GM19240 (cell line): ENCODE measurements around the gene SAV1.
"Not testable (repeated sequence)": the region's sequence is repeated elsewhere in the genome, so short reads cannot be mapped to it uniquely, and the experiment has no call there.

Source experiments
- DNase-seq: peaks from one replicate; pipeline ENCODE4 v3.0.0; 2011; ENCODE audit warnings: low spot score; ENCODE audit not compliant: insufficient read length

The SAV1 gene

GRCh38 chr14:50666772-50667683 is 1.1 kb downstream of the SAV1 start:
- DNase-seq = no peak

- not testable (repeated sequence) for DNase-seq
Observed at GRCh38 chr14:50665300-50665699, 2.8 kb downstream of the SAV1 start.

- DNase-seq = not testable (repeated sequence)
Observed at GRCh38 chr14:50664579-50664978, 3.5 kb downstream of the SAV1 start.

- no peak for DNase-seq
Observed at GRCh38 chr14:50659327-50659974, 8.7 kb downstream of the SAV1 start.

GRCh38 chr14:50658203-50658602 is 9.9 kb downstream of the SAV1 start:
- no peak for DNase-seq

- no peak for DNase-seq
Observed at GRCh38 chr14:50657753-50658152, 10.4 kb downstream of the SAV1 start.

- no peak for DNase-seq
Observed at GRCh38 chr14:50656776-50657175, 11.3 kb downstream of the SAV1 start.

- no peak for DNase-seq
Observed at GRCh38 chr14:50649691-50650090, 18.4 kb downstream of the SAV1 start.

- no peak for DNase-seq
Observed at GRCh38 chr14:50647753-50648152, 20.4 kb downstream of the SAV1 start.

GRCh38 chr14:50647282-50647681 is 20.8 kb downstream of the SAV1 start:
- DNase-seq = no peak

GRCh38 chr14:50635141-50635540 is 33.0 kb downstream of the SAV1 start:
- no peak for DNase-seq

- DNase-seq = no peak
Observed at GRCh38 chr14:50633954-50634353, 34.2 kb downstream of the SAV1 start.

- no peak for DNase-seq
Observed at GRCh38 chr14:50631408-50631821, 36.7 kb downstream of the SAV1 start.

GRCh38 chr14:50624947-50625346 is 43.2 kb downstream of the SAV1 start:
- not testable (repeated sequence) for DNase-seq

- DNase-seq = no peak
Observed at GRCh38 chr14:50624447-50624846, 43.7 kb downstream of the SAV1 start.

GRCh38 chr14:50622978-50623377 is 45.1 kb downstream of the SAV1 start:
- DNase-seq = no peak

GRCh38 chr14:50620341-50620740 is 47.8 kb downstream of the SAV1 start:
- no peak for DNase-seq

- no peak for DNase-seq
Observed at GRCh38 chr14:50619569-50620141, 48.5 kb downstream of the SAV1 start.

- no peak for DNase-seq
Observed at GRCh38 chr14:50616275-50616674, 51.8 kb downstream of the SAV1 start.

- DNase-seq = no peak
Observed at GRCh38 chr14:50615552-50615951, 52.6 kb downstream of the SAV1 start.

GRCh38 chr14:50615056-50615455 is 53.0 kb downstream of the SAV1 start:
- DNase-seq = no peak

GRCh38 chr14:50612806-50613205 is 55.3 kb downstream of the SAV1 start:
- DNase-seq = no peak
